ENCODE results near the gene PDCD2L.

- no peak for TF ChIP-seq CTCF (IDR thresholded peaks at IDR 0.05; ENCODE audit: borderline replicate concordance, extremely low read depth, low read length, poor library complexity, severe bottlenecking)
- no peak for TF ChIP-seq EZH2 (IDR thresholded peaks at IDR 0.05; ENCODE audit: borderline replicate concordance, low read depth, low read length, severe bottlenecking)
Measured at GRCh38 chr19:34405892-34406660, 1.9 kb downstream of the PDCD2L start.
